Vagina (tissue), 2 donors: ENCODE measurements around the gene NFE2L1. TPM values are rescaled to one million over a fixed set of nuclear protein-coding genes. Genes with fewer than 3 reads are reported as not detected.

ENCODE experiments used
- DNase-seq, 2 donors: peaks; one replicate each; pipeline ENCODE4 v3.0.0-alpha.2; 2017; ENCODE audit errors: extremely low spot score in 2 of 2
- H3K27ac ChIP-seq: fragments of 200-600 bp; sonication (generic); one replicate; pipeline ENCODE4 v1.5.1; 2019
- H3K27me3 ChIP-seq: fragments of 200-600 bp; sonication (generic); one replicate; pipeline ENCODE4 v1.5.1; 2019
- H3K36me3 ChIP-seq, 2 donors: fragments of 200-600 bp; sonication (generic); one replicate each; pipeline ENCODE4 v1.5.1; 2017 to 2019
- H3K4me1 ChIP-seq: fragments of 200-600 bp; sonication (generic); one replicate; pipeline ENCODE4 v1.5.1; 2019
- H3K4me3 ChIP-seq, 2 donors: fragments of 200-600 bp; sonication (generic); 1 replicate in 1 of 2; 2 replicates in 1 of 2; pipeline ENCODE4 v1.5.1; 2016 to 2019
- H3K9me3 ChIP-seq: fragments of 200-600 bp; sonication (generic); one replicate; pipeline ENCODE4 v1.5.1; 2019
- POLR2A ChIP-seq, 2 donors: fragments of 450-650 bp; IDR thresholded peaks; one replicate each; pipeline ENCODE4 v1.6.1; 2017; ENCODE audit warnings: antibody characterized with exemption in 2 of 2, mild to moderate bottlenecking in 2 of 2, moderate library complexity in 2 of 2
- POLR2AphosphoS5 ChIP-seq, 2 donors: sonication (generic); formaldehyde crosslinking; IDR thresholded peaks; one replicate each; pipeline ENCODE4 v1.9.0; 2017; ENCODE audit warnings: antibody characterized with exemption in 2 of 2, mild to moderate bottlenecking in 2 of 2, low read depth in 1 of 2; ENCODE audit not compliant: insufficient read depth in 1 of 2
- intact Hi-C: fragments of 100-400 bp; cut with DNase I; formaldehyde crosslinking; loops from one replicate; pipeline ENCODE4 v1.15.1; 2023
- total RNA-seq: library from RNA; depleted of rRNA; stranded (reverse); fragments of >200 nt; gene quantifications from one replicate; pipeline ENCODE4 v1.2.3, GENCODE V29; 2016
- TF ChIP-seq, protein P1 (sequence below), 3 experiments: fragments of 450-650 bp in 2 of 3; fragments of 200-600 bp in 1 of 3; sonication (generic) in 1 of 3; IDR thresholded peaks; one replicate each; pipeline ENCODE4 v1.5.1; 2017 to 2019; ENCODE audit warnings: antibody characterized with exemption in 3 of 3, mild to moderate bottlenecking in 2 of 3, moderate library complexity in 2 of 3

Gene NFE2L1
- total RNA-seq, 1 donor from 2014 or later = 190 TPM

DNA sequence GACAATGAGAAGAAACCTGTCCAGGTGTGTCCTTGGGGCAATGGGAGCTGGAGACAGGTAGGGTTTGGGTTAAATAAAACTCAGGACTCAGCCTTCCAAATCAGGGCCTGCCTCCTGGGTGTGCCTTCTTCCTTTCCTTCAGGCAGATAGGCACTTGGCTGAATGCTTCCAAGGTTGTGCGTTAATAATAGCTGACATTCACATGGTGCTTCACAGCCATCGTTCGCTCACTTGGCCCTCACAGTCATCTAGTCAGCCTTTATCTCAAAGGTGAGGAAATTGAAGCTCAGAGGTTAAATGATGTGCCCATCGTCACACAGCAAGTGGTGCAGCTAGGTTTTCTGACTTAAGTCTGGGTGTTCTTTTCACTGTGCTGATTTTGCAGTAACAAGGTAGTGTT, 9.5 kb downstream of the NFE2L1 start:
- Histone ChIP-seq H3K4me1 (peaks cover 45% of the 10 kb centered on the region), H3K36me3 (peaks cover 8 to 64% of the 10 kb centered on the region in 2 donors), H3K27me3 (no peaks in the 10 kb centered on the region), H3K27ac (no peak overlapping the region), H3K9me3 (no peaks in the 10 kb centered on the region), H3K4me3 (no peak overlapping the region)
- TF ChIP-seq POLR2A (IDR thresholded peaks at IDR 0.05) = no peak
- TF ChIP-seq POLR2AphosphoS5 (IDR thresholded peaks at IDR 0.05; ENCODE audit: insufficient read depth in 1 of 2, low read depth in 1 of 2) = no peak
- TF ChIP-seq, protein P1, sequence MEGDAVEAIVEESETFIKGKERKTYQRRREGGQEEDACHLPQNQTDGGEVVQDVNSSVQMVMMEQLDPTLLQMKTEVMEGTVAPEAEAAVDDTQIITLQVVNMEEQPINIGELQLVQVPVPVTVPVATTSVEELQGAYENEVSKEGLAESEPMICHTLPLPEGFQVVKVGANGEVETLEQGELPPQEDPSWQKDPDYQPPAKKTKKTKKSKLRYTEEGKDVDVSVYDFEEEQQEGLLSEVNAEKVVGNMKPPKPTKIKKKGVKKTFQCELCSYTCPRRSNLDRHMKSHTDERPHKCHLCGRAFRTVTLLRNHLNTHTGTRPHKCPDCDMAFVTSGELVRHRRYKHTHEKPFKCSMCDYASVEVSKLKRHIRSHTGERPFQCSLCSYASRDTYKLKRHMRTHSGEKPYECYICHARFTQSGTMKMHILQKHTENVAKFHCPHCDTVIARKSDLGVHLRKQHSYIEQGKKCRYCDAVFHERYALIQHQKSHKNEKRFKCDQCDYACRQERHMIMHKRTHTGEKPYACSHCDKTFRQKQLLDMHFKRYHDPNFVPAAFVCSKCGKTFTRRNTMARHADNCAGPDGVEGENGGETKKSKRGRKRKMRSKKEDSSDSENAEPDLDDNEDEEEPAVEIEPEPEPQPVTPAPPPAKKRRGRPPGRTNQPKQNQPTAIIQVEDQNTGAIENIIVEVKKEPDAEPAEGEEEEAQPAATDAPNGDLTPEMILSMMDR (IDR thresholded peaks at IDR 0.05) = no peak
- DNase-seq = no peak
- intact Hi-C loops = loop anchor here (5.0 kb wide), 1 partner anchor 50 kb away; the partner anchor contains the start of gene SNX11

GRCh38 chr17:48058393-48059124, 10.4 kb downstream of the NFE2L1 start:
- no peak overlapping the region for H3K27ac ChIP-seq
- no peaks in the 10 kb centered on the region for H3K27me3 ChIP-seq
- TF ChIP-seq POLR2A (IDR thresholded peaks at IDR 0.05) = no peak
- no peak for TF ChIP-seq POLR2AphosphoS5 (IDR thresholded peaks at IDR 0.05; ENCODE audit: insufficient read depth in 1 of 2, low read depth in 1 of 2)
- TF ChIP-seq, protein P1 (IDR thresholded peaks at IDR 0.05) = no peak
- intact Hi-C loops = loop anchor here (5.0 kb wide), 1 partner anchor 49 kb away; the partner anchor contains the start of gene SNX11
- DNase-seq = no peak
- H3K4me3 ChIP-seq = no peak overlapping the region
- H3K4me1 ChIP-seq = peaks cover 35% of the 10 kb centered on the region
- H3K9me3 ChIP-seq = no peaks in the 10 kb centered on the region
- peaks cover 8 to 70% of the 10 kb centered on the region in 2 donors for H3K36me3 ChIP-seq

DNA sequence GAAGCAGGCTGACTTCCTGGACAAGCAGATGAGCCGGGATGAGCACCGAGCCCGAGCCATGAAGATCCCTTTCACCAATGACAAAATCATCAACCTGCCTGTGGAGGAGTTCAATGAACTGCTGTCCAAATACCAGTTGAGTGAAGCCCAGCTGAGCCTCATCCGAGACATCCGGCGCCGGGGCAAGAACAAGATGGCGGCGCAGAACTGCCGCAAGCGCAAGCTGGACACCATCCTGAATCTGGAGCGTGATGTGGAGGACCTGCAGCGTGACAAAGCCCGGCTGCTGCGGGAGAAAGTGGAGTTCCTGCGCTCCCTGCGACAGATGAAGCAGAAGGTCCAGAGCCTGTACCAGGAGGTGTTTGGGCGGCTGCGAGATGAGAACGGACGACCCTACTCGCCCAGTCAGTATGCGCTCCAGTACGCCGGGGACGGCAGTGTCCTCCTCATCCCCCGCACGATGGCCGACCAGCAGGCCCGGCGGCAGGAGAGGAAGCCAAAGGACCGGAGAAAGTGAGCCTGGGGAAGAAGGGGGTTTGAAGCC, 11.0 kb downstream of the NFE2L1 start:
- Histone ChIP-seq H3K27me3 (no peaks in the 10 kb centered on the region), H3K27ac (no peak overlapping the region), H3K4me1 (peaks cover 29% of the 10 kb centered on the region), H3K36me3 (peaks cover 8 to 74% of the 10 kb centered on the region in 2 donors), H3K9me3 (no peaks in the 10 kb centered on the region), H3K4me3 (no peak overlapping the region)
- TF ChIP-seq POLR2A (IDR thresholded peaks at IDR 0.05) = no peak
- TF ChIP-seq, protein P1 (IDR thresholded peaks at IDR 0.05) = no peak
- TF ChIP-seq POLR2AphosphoS5 (IDR thresholded peaks at IDR 0.05; ENCODE audit: insufficient read depth in 1 of 2, low read depth in 1 of 2) = no peak
- DNase-seq = no peak
- intact Hi-C loops = loop anchor here (5.0 kb wide), 1 partner anchor 48 kb away; the partner anchor contains the start of gene SNX11

DNA sequence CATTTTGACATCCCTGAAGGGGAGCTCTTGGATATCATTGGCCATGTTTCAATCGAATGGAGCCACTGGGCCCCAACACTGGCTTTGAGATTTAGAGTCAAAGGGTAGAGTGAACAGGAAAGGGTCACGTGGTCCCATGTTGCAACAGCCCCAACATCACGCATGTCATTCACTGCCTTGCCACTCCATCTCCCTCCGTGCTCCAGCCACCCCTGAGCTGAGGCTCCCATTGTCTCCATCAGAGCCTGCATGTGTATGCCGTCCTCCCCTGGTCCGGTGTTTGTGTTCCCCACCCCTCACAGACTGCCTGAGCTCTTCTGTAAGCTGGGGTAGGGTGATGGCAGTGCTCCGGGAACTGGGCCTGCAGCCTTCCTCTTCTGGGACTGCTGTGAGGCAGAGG, 12.1 kb downstream of the NFE2L1 start:
- Histone ChIP-seq H3K27me3 (no peaks in the 10 kb centered on the region), H3K4me3 (no peak overlapping the region), H3K27ac (peak overlapping the region; percentile 44), H3K9me3 (no peaks in the 10 kb centered on the region), H3K4me1 (peaks cover 26% of the 10 kb centered on the region), H3K36me3 (peaks cover 8 to 83% of the 10 kb centered on the region in 2 donors)
- intact Hi-C loops = no loop called here
- TF ChIP-seq POLR2AphosphoS5 (IDR thresholded peaks at IDR 0.05; ENCODE audit: insufficient read depth in 1 of 2, low read depth in 1 of 2) (no peak), POLR2A (IDR thresholded peaks at IDR 0.05) (no peak)
- TF ChIP-seq, protein P1 (IDR thresholded peaks at IDR 0.05) = no peak
- DNase-seq = no peak

- TF ChIP-seq POLR2AphosphoS5 (IDR thresholded peaks at IDR 0.05; ENCODE audit: insufficient read depth in 1 of 2, low read depth in 1 of 2) (no peak), POLR2A (IDR thresholded peaks at IDR 0.05) (no peak)
- TF ChIP-seq, protein P1 (IDR thresholded peaks at IDR 0.05) = no peak
- Histone ChIP-seq H3K9me3 (no peaks in the 10 kb centered on the region), H3K27ac (no peak overlapping the region), H3K27me3 (no peaks in the 10 kb centered on the region), H3K36me3 (peaks cover 7 to 71% of the 10 kb centered on the region in 2 donors), H3K4me1 (peaks cover 21% of the 10 kb centered on the region), H3K4me3 (no peak overlapping the region)
- no peak for DNase-seq
- intact Hi-C loops = no loop called here
Observed at GRCh38 chr17:48062273-48062672, 14.1 kb downstream of the NFE2L1 start.
